ENCODE measurements around the gene ABCC1.

GRCh38 chr16:15919331-15919730 lies 30.1 kb upstream of the ABCC1 start:
- TF ChIP-seq MAX (CRISPR knock-in tag; IDR thresholded peaks at IDR 0.05) = no peak
- no peak for TF ChIP-seq ZNF263 (CRISPR knock-in tag; IDR thresholded peaks at IDR 0.05; ENCODE audit: low read depth)
- no peak for TF ChIP-seq CREB1 (CRISPR knock-in tag; IDR thresholded peaks at IDR 0.05)
- no peak for TF ChIP-seq CTCF (IDR thresholded peaks at IDR 0.05)
- TF ChIP-seq E2F4 (CRISPR knock-in tag; IDR thresholded peaks at IDR 0.05; ENCODE audit: borderline replicate concordance, low read depth) = no peak
- no peak for TF ChIP-seq USF1 (CRISPR knock-in tag; IDR thresholded peaks at IDR 0.05)
- TF ChIP-seq ETV6 (CRISPR knock-in tag; IDR thresholded peaks at IDR 0.05) = no peak
- TF ChIP-seq ZNF121 (CRISPR knock-in tag; IDR thresholded peaks at IDR 0.05) = no peak
- no peak for TF ChIP-seq ZNF219 (CRISPR knock-in tag; IDR thresholded peaks at IDR 0.05; ENCODE audit: borderline replicate concordance)

All from WTC11 (cell line).